HG02943 (cell line): ENCODE results near the gene CNTN3.

Experiments used
- ATAC-seq: cut with Tn5 transposase; IDR thresholded peaks from one replicate; pipeline ENCODE4 v1.9.1; 2021; ENCODE audit warnings: mild to moderate bottlenecking, low read depth, moderate library complexity; ENCODE audit not compliant: unreplicated experiment

The CNTN3 gene

GRCh38 chr3:74613060-74613459, 1.4 kb downstream of the CNTN3 start:
- ATAC-seq = no peak

DNA sequence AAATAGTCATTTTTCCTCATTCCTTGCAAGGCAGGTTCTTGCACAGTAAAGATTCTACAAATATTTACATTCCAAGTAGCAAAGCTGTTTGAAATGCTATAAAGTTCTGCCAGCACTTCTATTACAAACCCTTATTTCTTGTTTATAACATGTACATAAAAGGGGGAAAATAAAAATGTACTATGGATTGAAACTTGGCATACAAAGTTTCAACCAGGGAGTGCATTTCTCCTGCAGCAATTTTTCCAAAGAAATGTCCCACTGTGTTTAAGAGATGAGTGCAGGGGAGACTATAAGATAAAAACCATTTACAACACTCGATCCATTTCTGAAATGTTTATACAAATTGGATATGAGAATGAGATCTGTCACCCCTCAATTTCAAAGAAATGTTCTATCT, 3.3 kb downstream of the CNTN3 start:
- ATAC-seq = no peak

GRCh38 chr3:74607803-74608202, 6.7 kb downstream of the CNTN3 start:
- no peak for ATAC-seq

- ATAC-seq = no peak
Measured at GRCh38 chr3:74606996-74607395, 7.5 kb downstream of the CNTN3 start.

GRCh38 chr3:74605437-74605836, 9.0 kb downstream of the CNTN3 start:
- ATAC-seq = no peak

DNA sequence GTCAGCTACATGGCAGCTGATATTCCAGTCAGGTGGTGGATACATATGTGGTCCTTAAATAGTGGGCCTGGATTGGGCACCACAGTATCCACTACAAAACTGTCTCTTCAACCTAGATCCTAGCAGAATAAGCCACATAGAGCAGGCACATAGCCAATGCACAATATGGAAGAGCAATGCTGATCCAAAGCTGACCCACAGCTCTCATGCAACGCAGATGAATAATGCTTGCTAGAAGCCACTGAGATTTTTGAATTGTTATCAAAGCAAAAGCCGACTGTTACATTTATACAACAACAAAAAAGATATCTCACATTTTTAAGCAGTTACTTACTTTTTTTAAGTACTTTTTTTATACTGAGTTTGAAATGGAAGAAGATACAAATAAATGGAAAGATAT, 11.2 kb downstream of the CNTN3 start:
- ATAC-seq = no peak

GRCh38 chr3:74602471-74602870, 12.0 kb downstream of the CNTN3 start:
- ATAC-seq = no peak

GRCh38 chr3:74601793-74602192, 12.7 kb downstream of the CNTN3 start:
- no peak for ATAC-seq

DNA sequence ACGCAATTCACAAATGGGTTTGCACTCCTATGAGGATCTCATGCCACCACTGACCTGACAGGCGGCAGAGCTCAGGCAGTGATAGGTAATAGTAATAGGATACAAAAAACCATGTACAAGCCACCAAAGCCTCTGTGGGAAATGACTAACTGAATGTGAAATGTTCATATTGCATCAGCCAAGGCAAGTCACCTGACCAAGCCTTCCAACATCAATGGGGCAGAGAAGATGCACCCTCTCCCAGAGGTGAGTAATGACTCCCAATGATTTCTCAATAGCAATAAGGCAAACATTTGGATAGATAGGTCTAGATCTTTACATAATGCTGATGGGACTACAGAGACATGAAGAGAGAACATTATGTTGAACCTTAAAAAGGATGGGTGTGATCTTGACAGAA, 14.9 kb downstream of the CNTN3 start:
- ATAC-seq = no peak

DNA sequence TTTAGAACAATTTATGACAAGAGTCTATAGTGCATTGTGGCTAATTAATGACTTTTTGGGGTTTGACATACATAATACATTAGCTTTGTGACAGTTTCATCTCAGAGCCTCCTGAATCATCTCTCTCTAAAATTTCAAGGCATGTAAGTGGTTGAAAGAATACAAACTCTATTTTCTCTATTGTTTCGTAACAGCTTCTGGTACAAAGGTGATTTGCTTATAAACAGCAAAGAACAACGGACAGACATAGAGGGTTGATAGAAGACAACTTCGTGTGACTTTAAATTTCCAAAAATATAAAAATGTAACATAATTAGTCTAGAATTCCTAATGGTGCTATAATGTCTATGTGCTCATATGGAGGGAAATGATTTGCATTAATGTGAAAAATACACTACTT, 21.3 kb downstream of the CNTN3 start:
- no peak for ATAC-seq

DNA sequence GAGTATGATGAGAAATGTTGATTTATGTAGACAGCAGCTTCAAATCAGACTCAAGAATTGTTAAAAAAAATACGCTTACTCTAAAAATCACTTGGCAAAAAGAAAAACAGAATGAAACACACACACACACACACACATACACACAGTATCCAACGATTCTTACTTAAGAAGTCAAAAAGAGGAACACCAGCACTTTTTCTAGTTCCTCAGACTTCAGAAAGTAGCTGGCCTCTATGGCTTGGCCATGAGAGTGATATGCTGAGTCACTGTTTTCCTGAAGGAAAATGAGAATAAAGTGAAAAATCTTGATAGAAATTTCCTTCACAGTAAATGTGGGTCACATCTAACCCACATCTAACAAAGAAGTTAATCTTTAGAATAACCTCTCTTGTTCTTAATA, 22.1 kb downstream of the CNTN3 start:
- ATAC-seq = no peak

DNA sequence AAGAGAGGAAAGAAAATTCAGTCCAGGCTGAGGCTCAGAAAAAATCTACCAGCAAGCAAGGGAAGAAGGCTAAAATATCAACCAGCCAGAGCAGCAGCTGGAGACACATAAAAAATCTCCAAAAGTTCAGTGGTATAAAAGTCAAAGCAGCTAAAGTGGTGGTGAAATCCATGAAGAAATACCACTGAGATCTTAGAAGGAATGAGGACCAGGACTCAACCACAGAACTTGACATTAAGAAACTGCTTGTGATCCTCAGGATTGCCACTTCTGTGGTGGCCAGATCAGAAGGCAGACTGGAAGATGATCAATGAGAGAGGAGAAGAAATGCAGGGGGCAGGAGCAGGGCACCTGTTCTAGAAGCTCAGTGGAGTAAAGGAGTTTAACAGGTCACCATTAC, 22.5 kb downstream of the CNTN3 start:
- no peak for ATAC-seq

GRCh38 chr3:74591342-74591741, 23.1 kb downstream of the CNTN3 start:
- no peak for ATAC-seq

GRCh38 chr3:74590620-74591262, 23.7 kb downstream of the CNTN3 start:
- no peak for ATAC-seq

DNA sequence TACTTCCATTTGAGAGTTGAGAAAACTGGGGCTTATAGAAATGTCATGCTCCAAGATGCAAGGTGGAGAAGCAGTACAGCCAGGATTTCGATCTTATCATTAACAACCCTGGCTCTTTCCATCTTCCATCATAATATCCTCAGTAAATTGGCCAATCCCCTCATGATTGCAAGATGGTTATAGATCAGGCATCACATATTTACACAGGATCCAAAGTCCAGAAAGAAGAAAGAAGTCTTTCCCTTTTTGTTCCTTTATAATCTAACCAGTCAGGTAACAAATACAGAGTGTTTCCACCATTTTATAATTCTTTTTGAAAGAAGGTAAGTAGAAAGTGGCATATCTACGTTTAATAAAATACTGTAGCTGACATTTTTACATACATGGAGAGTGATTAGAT, 29.7 kb downstream of the CNTN3 start:
- ATAC-seq = no peak

DNA sequence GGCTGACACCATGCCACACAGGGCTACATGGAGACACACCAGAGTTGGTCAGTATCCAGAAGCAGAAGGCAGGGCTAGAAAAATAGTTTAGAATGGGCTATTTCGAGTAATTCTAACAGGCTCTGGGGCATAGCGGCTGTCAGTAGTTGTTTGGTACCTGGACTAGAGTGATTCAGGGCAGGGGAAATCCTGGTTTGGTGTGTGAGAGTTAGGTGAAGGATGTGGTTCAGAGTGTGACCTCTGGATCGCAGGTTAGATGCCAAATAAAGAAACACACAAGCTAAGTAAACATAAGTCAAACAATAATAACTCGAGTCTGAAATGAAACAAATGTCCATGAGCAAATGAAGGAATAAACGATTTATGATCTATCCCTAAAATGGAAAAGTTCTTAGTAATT, 31.5 kb downstream of the CNTN3 start:
- no peak for ATAC-seq

DNA sequence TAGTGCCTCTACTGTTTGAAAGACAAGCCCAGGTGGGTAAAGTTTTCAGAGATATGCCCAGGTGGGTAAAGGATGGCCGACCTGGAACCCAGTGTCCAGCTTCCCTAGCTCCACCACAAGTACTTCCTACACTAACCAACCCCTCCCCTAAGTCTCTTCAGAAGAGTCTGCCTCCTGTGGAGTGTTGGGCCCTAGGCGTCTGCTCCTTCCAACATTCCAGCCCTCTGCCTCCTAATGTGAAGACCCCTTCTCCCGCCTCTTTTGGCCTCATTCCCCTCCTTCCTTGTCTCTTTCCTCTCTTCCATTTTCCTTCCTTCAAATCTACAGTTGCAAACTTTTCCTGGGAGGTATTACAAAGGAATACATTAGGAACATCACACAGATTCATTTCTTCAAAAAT, 38.6 kb downstream of the CNTN3 start:
- no peak for ATAC-seq

DNA sequence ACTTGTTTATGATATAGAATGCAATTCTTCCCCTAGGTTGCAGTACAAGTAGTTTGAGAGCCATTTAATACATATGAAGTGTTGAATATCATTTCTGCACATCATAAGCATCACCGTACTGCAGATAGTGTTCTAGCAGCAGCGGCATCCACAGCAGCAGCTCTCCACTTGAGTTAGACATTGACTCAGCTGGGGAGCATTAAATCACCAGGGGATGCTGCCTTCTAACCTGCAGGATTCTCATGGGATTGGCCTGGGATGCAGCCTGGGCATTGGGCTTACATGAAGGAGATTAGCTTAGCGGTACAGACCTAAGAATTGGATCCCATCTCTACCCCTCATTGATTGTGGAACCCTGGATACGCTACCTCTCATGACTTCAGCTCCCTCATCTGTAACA, 43.3 kb downstream of the CNTN3 start:
- no peak for ATAC-seq
